GM21717 (cell line): ENCODE data around the gene RPL14.
"Not testable (repeated sequence)": the region's sequence is repeated elsewhere in the genome, so short reads cannot be mapped to it uniquely, and the experiment has no call there.

ENCODE experiments used
- ATAC-seq: cut with Tn5 transposase; IDR thresholded peaks from one replicate; pipeline ENCODE4 v1.9.1; 2021; ENCODE audit warnings: mild to moderate bottlenecking, moderate library complexity; ENCODE audit not compliant: unreplicated experiment

Gene RPL14

DNA sequence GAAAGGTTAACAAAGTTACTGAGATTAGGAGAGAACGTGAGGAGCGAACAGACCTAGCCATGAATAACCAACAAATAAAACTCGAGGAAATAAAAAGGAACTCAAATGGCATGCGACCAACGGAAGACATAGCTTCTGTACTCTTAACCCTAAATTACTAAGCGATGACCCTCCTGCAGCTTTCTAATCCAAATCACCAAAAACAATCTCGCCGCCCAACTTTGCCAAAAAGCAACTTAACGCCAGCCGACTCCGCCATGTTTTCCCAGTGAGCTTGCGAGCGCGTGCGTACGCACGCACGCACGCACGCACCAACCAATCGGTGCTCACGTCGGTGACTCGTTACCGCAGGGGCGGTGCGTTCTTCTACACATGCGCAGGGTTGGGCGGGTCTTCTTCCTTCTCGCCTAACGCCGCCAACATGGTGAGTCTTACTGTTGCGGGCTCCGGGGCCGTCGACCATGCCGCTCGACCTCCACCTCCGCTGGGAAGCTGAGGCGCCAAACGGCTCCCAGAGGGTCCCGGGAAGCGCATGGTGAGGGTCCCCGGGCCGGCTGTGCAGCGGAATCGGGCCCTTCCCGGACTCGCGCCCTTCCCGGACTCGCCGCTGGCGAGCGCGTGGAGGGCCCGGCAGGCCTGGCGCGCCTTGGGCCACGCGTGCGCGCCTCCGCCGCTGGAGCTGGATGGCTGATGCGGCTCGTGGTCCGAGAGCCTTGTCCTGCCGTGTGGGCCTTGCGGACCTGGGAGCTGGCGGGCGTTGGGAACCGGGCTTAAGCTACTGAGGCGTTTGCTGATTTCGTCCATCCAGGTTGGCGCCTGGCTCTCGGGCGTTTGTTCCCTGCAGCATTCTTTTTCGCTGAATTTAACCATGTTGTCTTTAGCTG lies at the start of gene RPL14:
Gene RPL14, plus strand, starts transcription at position 400 of the 884 bp plus-strand sequence. Its CDS starts 133 bp downstream, at position 533.
- peak; percentile 70 for ATAC-seq

- no peak for ATAC-seq
Observed at GRCh38 chr3:40407611-40408010, 49.5 kb upstream of the RPL14 start.

DNA sequence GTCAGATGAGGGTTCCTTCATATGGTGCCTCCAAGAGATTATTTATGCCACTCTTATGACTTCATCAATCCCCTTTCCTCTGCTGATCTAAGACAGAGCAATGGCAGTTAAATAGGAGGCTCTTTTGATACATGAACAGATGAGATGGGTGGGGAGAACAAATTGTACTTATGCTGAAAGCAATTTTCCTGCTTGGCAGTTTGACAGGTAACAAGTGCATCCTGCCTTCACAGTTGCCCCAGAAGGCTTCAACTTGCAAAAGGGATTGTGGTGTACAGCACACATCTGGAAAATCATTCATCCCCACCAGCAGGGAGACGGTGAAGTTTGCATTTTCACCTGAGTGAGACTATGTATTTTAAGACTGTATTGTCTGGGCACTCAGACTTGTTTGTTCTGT lies 42.9 kb upstream of the RPL14 start:
- ATAC-seq = no peak

GRCh38 chr3:40417845-40418543 lies 39.1 kb upstream of the RPL14 start:
- no peak for ATAC-seq

DNA sequence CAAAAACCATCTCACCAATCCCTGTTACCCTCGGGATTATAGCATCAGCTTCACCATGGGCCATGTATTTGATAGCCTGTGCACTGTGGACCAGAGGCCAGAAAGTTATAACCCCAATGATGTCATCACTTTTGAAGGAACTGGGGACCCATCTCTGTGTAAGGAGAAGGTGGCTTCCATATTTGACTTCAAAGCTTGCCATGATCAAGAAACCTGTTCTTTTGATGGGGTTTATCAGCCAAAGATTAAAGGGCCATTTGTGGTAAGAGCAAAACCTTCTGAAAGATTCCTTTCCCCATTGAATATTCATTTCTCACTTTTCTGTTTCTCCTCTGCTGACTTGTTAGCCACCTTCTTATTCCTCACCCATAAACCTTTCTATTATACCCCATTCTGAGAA lies 34.3 kb upstream of the RPL14 start:
- ATAC-seq = no peak

DNA sequence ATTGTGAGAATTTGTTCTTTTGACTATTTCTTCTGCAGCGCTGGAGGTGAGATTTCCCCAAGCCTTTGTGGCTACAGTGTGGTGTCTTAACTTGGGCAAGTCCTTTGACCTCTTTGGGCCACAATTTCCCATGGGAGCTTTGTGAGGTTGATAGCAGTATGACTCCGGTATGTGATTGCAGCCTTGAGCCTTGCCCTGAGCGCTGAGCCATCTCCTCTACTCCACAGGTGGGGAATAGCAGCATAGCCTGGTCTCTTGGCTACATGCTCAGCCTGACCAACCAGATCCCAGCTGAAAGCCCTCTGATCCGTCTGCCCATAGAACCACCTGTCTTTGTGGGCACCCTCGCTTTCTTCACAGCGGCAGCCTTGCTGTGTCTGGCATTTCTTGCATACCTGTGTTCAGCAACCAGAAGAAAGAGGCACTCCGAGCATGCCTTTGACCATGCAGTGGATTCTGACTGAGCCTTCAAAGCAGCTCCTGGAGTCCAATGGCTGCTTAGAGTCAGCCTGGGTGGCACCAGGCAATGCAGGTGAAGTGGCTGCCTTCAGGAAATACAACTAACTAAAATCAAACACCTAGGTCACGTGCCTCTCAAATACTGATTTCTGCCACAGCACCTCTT lies 30.0 kb upstream of the RPL14 start:
- no peak for ATAC-seq

- ATAC-seq = no peak
Observed at GRCh38 chr3:40432793-40433192, 24.3 kb upstream of the RPL14 start.

- no peak for ATAC-seq
Observed at GRCh38 chr3:40437889-40438288, 19.2 kb upstream of the RPL14 start.

DNA sequence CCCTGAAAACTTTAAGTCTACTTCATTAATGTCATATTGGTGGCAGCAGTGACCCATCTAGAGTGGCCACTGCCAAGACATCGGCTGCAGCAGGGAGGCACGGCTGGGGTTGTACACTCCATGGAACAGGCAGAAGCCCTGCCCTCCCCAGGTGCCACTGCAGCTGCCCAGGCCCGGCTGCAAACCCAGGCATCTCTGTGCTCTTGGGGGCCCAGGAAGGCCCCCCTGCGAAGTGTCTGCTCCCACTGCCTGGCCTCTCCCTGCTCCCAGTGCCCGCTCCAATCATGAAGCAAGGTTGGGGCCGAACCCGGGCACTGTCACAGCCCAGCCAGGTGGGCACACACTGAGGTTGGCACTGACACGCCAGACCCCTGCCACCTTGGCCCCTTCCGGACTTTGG lies 12.1 kb upstream of the RPL14 start:
- ATAC-seq = no peak

DNA sequence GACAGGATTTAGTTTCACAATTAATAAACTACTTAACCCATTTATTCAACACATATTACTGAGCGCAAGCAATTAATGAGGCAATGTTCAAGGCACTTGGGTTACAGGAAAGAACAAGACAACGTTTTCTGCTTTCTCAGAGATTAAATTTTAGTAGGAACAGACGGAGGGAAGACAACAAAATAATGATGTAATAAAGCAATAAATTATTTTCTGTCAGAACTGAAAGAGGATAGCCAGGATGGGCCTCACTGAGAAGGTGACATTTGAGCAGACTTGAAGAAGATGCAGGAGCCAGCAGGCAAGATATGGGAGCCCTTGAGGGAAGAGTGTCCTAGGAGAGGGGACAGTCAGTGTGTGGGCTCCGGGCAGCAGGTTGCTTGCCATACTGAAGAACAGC lies 11.3 kb upstream of the RPL14 start:
- no peak for ATAC-seq

GRCh38 chr3:40450438-40450837 lies 6.7 kb upstream of the RPL14 start:
- no peak for ATAC-seq

GRCh38 chr3:40451551-40451950 lies 5.6 kb upstream of the RPL14 start:
- no peak for ATAC-seq

- ATAC-seq = no peak
Observed at GRCh38 chr3:40452057-40452456, 5.1 kb upstream of the RPL14 start.

DNA sequence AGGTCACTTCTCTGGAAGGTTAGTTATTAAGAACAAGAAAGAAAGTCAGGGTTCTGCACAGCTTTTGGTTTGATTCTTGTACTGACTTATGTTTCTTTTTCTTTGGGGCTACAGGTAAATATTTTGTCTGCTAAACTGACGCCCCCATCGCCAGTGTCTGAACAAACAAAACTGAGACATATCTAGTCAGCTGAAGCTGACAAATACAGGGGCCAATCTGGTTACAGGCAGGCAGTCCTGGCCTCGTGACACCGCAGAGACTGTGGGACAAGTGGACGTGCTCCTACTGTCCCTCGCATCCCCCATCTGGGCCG lies 4.6 kb upstream of the RPL14 start:
- no peak for ATAC-seq

DNA sequence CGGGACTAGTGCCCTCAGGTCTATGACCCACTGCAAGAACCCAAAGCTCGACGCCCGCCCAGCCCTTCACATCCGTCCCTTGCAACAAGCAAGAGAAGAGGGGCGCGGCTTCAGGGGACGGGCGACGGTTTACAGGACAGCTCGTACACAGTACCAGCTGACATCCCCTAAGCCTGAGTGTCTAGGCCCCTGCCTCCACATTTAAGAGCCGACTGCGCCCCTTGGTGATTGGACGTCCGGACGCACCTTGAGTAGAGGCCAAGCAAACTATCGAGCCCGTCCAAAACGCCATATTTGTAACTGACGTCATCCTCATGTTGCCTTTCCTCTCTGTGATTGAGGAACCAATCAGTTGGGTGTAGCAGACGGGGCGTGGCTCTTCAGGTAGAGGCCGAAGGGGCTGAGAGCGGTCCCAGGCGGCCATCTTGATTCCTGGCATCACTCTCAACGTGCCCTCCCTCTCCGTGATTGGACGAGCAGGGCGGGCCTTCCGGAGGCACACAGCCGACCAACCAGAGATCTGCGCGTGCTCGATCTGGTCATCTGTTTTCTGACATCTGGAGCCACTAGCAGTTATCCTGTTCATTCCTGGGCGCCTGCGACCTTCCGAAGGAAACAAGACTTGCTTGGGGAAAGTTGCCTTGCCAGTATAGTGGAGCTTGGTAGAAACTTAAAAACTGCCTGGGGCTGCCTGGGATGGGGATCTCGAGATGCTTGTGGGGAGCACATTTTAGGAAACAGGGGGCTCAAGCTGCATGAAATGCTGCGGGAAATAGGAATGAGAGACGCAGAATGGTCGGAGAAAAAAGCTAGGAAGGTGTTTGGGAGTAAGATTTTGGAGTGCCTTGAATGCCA lies 4.0 kb upstream of the RPL14 start:
- peak; percentile 96 for ATAC-seq

GRCh38 chr3:40453933-40454332 lies 3.2 kb upstream of the RPL14 start:
- ATAC-seq = no peak

GRCh38 chr3:40455328-40455727 lies 1.8 kb upstream of the RPL14 start:
- ATAC-seq = no peak

DNA sequence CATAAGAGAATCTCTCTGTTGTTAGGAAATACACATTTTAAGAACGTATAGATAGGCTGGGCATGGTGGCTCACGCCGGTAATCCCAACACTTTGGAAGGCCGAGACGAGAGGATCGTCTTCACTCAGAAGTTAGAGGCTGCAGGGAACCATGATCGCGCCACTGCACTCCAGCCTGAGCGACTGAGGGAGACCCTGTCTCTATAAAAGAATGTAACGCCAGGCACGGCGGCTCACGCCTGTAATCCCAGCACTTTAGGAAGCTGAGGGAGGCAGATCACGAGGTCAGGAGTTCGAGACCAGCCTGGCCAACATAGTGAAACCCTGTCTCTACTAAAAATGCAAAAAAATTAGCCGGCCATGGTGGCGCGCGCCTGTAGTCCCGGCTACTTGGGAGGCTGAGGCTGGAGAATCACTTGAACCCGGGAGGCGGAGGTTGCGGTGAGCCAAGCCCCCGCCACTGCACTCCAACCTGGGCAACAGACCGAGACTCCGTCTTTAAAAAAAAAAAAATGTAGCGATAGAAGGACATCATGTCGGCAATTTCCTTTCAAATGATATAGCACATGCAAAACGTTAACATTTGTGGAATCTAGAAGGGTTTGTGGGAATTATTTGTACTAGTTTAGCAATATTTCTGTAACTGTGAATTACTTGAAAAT lies 730 bp upstream of the RPL14 start:
- ATAC-seq = no peak

DNA sequence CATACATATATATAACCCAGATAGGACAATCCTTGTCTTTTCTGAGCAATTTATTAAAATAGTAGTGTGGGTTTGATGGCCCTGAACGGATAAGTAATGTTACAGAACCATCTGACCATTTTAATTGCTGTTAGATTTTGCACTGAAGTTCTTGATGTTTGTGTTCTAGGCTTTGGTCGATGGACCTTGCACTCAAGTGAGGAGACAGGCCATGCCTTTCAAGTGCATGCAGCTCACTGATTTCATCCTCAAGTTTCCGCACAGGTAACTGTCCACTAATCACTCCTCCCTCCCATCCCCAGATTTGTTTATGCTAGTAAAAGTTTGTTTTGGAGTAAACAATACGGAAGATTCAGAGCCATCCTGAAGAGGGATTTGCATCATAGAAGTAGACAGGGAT lies 1.3 kb downstream of the RPL14 start:
- no peak for ATAC-seq

- ATAC-seq = not testable (repeated sequence)
Observed at GRCh38 chr3:40460481-40460880, 3.3 kb downstream of the RPL14 start.

- ATAC-seq = no peak
Observed at GRCh38 chr3:40461161-40461560, 4.0 kb downstream of the RPL14 start.
